GM23248 (cell line): ENCODE measurements around the gene LRFN4. TPM values are rescaled to one million over a fixed set of nuclear protein-coding genes. Genes with fewer than 3 reads are reported as not detected.

ENCODE experiments used
- DNase-seq: peaks from one replicate; pipeline ENCODE4 v3.0.0-alpha.2; 2015
- H2AFZ ChIP-seq: fragments of 200-600 bp; sonication (generic); 2 replicates; pipeline ENCODE4 v1.6.1; 2016; ENCODE audit warnings: antibody characterized with exemption
- H3F3A ChIP-seq: fragments of 200-600 bp; sonication (generic); 2 replicates; pipeline ENCODE4 v1.6.1; 2016; ENCODE audit warnings: mild to moderate bottlenecking, antibody characterized with exemption, mixed run types; ENCODE audit not compliant: insufficient read depth
- H3K27ac ChIP-seq: fragments of 200-600 bp; sonication (generic); 2 replicates; pipeline ENCODE4 v1.5.1; 2016; ENCODE audit warnings: mild to moderate bottlenecking
- H3K27me3 ChIP-seq: fragments of 200-600 bp; sonication (generic); replicated peaks from 2 replicates; pipeline ENCODE4 v1.6.1; 2016; ENCODE audit warnings: mild to moderate bottlenecking; ENCODE audit not compliant: insufficient read depth
- H3K36me3 ChIP-seq: fragments of 200-600 bp; sonication (generic); 2 replicates; pipeline ENCODE4 v1.6.1; 2016; ENCODE audit warnings: low read depth, mild to moderate bottlenecking
- H3K4me1 ChIP-seq: fragments of 200-600 bp; sonication (generic); 2 replicates; pipeline ENCODE4 v1.6.1; 2016; ENCODE audit warnings: mild to moderate bottlenecking; ENCODE audit not compliant: insufficient read depth
- H3K4me2 ChIP-seq: fragments of 200-600 bp; sonication (generic); one replicate; pipeline ENCODE4 v1.6.1; 2016; ENCODE audit warnings: mild to moderate bottlenecking; ENCODE audit not compliant: unreplicated experiment
- H3K4me3 ChIP-seq: fragments of 200-600 bp; sonication (generic); 2 replicates; pipeline ENCODE4 v1.5.1; 2016; ENCODE audit warnings: mild to moderate bottlenecking
- H3K79me2 ChIP-seq: fragments of 200-600 bp; sonication (generic); 2 replicates; pipeline ENCODE4 v1.6.1; 2016; ENCODE audit warnings: mild to moderate bottlenecking; ENCODE audit not compliant: insufficient read depth
- H3K9ac ChIP-seq: fragments of 200-600 bp; sonication (generic); 2 replicates; pipeline ENCODE4 v1.6.1; 2016; ENCODE audit warnings: mild to moderate bottlenecking
- H3K9me2 ChIP-seq: fragments of 200-600 bp; sonication (generic); 2 replicates; pipeline ENCODE4 v1.6.1; 2016; ENCODE audit warnings: mixed run types, mild to moderate bottlenecking, moderate library complexity; ENCODE audit not compliant: insufficient read depth
- H3K9me3 ChIP-seq: fragments of 200-600 bp; sonication (generic); one replicate; pipeline ENCODE4 v1.6.1; 2017; ENCODE audit warnings: low read depth
- H4K20me1 ChIP-seq: fragments of 200-600 bp; sonication (generic); 2 replicates; pipeline ENCODE4 v1.6.0; 2016; ENCODE audit not compliant: insufficient read depth
- EZH2 ChIP-seq: fragments of 200-600 bp; sonication (generic); IDR thresholded peaks from 2 replicates; pipeline ENCODE4 v1.6.1; 2018; ENCODE audit warnings: antibody characterized with exemption, mild to moderate bottlenecking; ENCODE audit not compliant: insufficient read depth, poor library complexity, severe bottlenecking
- EZH2phosphoT487 ChIP-seq: fragments of 200-600 bp; sonication (generic); IDR thresholded peaks from 2 replicates; pipeline ENCODE4 v1.6.1; 2018; ENCODE audit warnings: antibody characterized with exemption, moderate library complexity, mild to moderate bottlenecking, low read depth; ENCODE audit not compliant: insufficient read depth
- WGBS, 2 experiments: methylation state at CpG; one replicate each; pipeline ENCODE4 v1.1.6; 2015 to 2017; ENCODE audit warnings: low lambda C conversion rate in 2 of 2, low coverage in 1 of 2; ENCODE audit errors: missing lambda C conversion rate in 2 of 2; 5-methylcytosine and 5-hydroxymethylcytosine counted together
- in situ Hi-C: fragments of 300-500 bp; cut with MboI; formaldehyde crosslinking; loops from 2 replicates; pipeline ENCODE4 v1.15.0; 2020
- polyA plus RNA-seq: library from polyadenylated mRNA; unstranded; fragments of >200 nt; fragmentation: Nextera tagmentation; extraction: Ambion mirVana; gene quantifications from 2 replicates; pipeline ENCODE4 v1.2.1, GENCODE V29; 2016
- total RNA-seq: library from RNA; depleted of rRNA; stranded (reverse); fragments of >200 nt; shearing (Covaris generic); gene quantifications from 2 replicates; pipeline ENCODE4 v1.2.3, GENCODE V29; 2014; rRNA removed

The LRFN4 gene
- total and polyA plus RNA-seq, 2 experiments from 2014 or later: 5.4 to 42.2 TPM

GRCh38 chr11:66910016-66910415 lies 53.2 kb downstream of the LRFN4 start:
- Histone ChIP-seq H3F3A (no peaks in the 10 kb centered on the region), H3K9me2 (no peaks in the 10 kb centered on the region), H2AFZ (no peak overlapping the region), H3K27me3 (no peaks in the 10 kb centered on the region), H3K27ac (no peak overlapping the region), H3K4me2 (no peak overlapping the region), H3K4me1 (no peaks in the 10 kb centered on the region), H3K9me3 (no peaks in the 10 kb centered on the region), H4K20me1 (no peaks in the 10 kb centered on the region), H3K4me3 (no peak overlapping the region), H3K79me2 (no peaks in the 10 kb centered on the region), H3K9ac (no peak overlapping the region), H3K36me3 (no peaks in the 10 kb centered on the region)
- in situ Hi-C loops: no loop called here
- no peak for TF ChIP-seq EZH2phosphoT487
- no peak for TF ChIP-seq EZH2
- DNase-seq: no peak
- WGBS, 2 experiments: 87 to 90% methylated on average over 10 of the region's 10 CpGs

Other genes starting within 250 kb of the LRFN4 start
- 23.5 and 28.4 TPM in 2 replicates for gene RBM14, start 240.4 kb upstream of the LRFN4 start, total RNA-seq
- gene RBM14, start 240.4 kb upstream of the LRFN4 start, polyA plus RNA-seq: 40.6 and 42.6 TPM in 2 replicates
- gene RBM4, start 218.4 kb upstream of the LRFN4 start, total RNA-seq: 79.0 and 81.4 TPM in 2 replicates
- 121 and 125 TPM in 2 replicates for gene RBM4, start 218.4 kb upstream of the LRFN4 start, polyA plus RNA-seq
- 18.5 and 22.9 TPM in 2 replicates for gene RBM4B, start 179.2 kb upstream of the LRFN4 start, total RNA-seq
- 23.2 and 23.4 TPM in 2 replicates for gene RBM4B, start 179.2 kb upstream of the LRFN4 start, polyA plus RNA-seq
- 0.13 and 0.22 TPM in 2 replicates for gene SPTBN2, start 127.8 kb upstream of the LRFN4 start, total RNA-seq
- 0.13 TPM in 1 of 2 replicates, not detected in the other for gene SPTBN2, start 127.8 kb upstream of the LRFN4 start, polyA plus RNA-seq
- gene RCE1, start 13.6 kb upstream of the LRFN4 start, total RNA-seq: 10.0 and 19.2 TPM in 2 replicates
- 15.9 and 16.6 TPM in 2 replicates for gene RCE1, start 13.6 kb upstream of the LRFN4 start, polyA plus RNA-seq
- 16.4 and 23.1 TPM in 2 replicates for gene PC, start 101.3 kb downstream of the LRFN4 start, total RNA-seq
- 16.6 and 17.7 TPM in 2 replicates for gene PC, start 101.3 kb downstream of the LRFN4 start, polyA plus RNA-seq
- not detected in 2 replicates for gene C11orf86, start 118.2 kb downstream of the LRFN4 start, total RNA-seq
- not detected in 2 replicates for gene C11orf86, start 118.2 kb downstream of the LRFN4 start, polyA plus RNA-seq
- gene SYT12, start 166.1 kb downstream of the LRFN4 start, total RNA-seq: 2.8 and 3.3 TPM in 2 replicates
- gene SYT12, start 166.1 kb downstream of the LRFN4 start, polyA plus RNA-seq: 0.75 and 1.9 TPM in 2 replicates
- 14.2 and 28.7 TPM in 2 replicates for gene RHOD, start 199.8 kb downstream of the LRFN4 start, total RNA-seq
- gene RHOD, start 199.8 kb downstream of the LRFN4 start, polyA plus RNA-seq: 32.3 and 33.2 TPM in 2 replicates